GM19193 (cell line): ENCODE data around the gene LNPEP.

Experiments
- POLR2A ChIP-seq: IDR thresholded peaks from 4 replicates; pipeline ENCODE4 v1.6.1; 2011; ENCODE audit not compliant: insufficient read depth, insufficient read length; ENCODE audit errors: extremely low read depth

LNPEP gene

DNA sequence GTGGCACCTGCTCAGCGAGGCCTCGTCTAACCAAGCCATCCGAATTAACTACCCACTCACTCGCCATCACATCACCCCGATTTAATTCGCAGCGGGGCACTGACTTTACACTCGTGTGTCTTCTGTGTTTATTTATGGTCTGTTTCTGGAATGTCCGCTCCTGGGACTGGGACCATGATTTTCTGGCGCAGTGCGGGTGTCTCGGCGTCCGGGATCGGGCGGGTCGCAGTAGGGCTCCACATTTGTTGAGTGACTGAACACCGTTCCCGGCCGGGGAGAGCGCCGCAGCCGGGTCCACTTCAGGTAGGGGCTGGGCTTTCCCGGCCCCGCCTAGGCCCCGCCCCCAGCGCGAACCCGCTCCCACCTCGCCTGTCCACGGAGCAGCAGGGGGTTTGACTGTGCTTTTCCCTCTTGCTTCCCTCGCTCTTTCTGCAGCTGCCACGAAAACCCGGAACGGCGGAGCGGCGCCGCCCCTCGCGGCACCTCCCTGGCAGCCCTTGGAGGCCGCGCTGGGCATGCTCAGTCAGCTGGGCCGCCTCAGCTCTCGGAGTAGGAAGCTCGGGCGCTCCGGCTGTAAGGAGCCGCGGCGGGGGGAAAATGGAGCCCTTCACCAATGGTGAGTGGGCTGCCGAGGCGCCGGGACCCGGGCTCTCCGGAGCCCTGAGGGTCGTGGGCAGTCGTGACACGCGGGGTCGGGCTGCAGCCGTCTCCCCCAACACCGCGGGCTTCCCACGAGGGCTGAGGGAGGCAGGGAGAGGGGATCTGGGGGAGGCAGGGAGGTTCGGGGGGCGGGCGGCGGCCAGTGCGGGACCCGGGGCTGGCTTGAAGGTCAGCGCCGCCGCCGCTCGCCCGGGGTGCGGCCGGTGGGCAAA is at the start of gene LNPEP:
Gene LNPEP (plus strand): TSS at position 522 of the 872 bp plus-strand sequence. CDS start 76 bp downstream, at position 598.
- TF ChIP-seq POLR2A, result peak; percentile 78

DNA sequence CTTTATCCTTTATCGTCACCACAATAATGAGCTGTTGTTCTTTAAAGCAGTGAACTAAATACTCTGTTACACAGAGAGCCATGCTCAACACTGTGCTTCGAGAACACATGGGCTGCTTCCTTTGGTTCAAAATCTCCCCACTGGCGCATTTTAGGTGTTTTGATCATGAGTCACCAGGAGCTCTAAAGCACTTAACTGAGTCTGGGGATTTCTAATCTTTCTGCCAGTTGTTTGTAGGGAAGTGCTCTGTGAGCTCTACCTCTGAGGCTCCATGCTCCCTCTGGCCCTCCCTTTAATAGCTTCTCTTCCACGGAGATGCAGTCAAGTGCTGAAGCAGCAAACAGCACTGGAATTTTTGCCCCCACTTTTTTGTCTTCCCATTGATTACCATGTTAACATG is 42.5 kb upstream of the LNPEP start:
- no peak for TF ChIP-seq POLR2A

DNA sequence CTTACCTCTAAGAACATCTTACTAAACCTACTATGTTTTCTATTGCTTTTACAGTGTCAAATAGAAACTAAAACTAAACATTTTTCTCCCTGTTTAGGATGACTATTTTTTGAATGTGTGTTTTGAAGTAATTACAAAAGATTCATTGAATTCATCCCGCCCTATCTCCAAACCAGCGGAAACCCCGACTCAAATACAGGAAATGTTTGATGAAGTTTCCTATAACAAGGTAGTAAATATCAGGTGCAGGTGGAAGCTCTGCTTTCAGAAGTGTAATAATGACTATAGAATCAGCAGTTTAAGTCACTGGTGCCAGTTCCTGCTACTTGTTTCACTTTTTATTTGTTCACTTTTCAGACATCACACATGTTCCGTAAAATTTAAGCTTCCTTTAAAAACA is 39.6 kb upstream of the LNPEP start:
- TF ChIP-seq POLR2A, result no peak

DNA sequence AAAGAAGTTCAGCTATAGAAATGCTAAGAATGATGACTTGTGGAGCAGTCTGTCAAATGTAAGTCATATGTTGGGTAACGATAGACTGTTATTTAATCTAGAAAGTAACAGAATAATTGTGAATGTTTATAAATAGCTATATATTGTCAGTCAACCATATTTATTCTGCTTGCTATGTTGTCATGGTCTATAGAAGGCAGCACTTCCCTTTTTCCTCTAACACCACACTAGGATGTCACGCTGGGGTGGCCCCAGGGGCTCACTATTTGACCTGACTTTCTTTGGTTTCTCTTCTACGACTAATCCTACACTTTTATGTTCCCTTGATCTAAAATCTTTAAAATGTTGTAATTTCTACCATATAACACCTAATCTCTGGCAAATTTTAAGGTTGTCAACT is 39.1 kb upstream of the LNPEP start:
- no peak for TF ChIP-seq POLR2A

DNA sequence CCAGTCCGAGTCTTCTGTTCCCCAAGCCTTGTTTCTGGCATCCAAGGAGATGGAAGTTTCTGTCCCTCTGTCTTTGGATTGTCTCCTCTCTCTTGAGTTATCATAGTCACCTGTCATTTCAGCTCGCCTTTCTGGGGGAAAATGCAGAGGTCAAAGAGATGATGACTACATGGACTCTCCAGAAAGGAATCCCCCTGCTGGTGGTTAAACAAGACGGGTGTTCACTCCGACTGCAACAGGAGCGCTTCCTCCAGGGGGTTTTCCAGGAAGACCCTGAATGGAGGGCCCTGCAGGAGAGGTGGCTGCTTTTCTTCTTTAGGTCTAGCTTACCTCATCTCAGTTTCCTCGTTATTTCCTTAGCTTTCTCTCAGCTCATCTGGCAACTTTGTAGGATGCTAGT is 34.5 kb upstream of the LNPEP start:
- no peak for TF ChIP-seq POLR2A

- TF ChIP-seq POLR2A, result no peak
Observed at GRCh38 chr5:96901841-96902240, 34.0 kb upstream of the LNPEP start.

- no peak for TF ChIP-seq POLR2A
Observed at GRCh38 chr5:96902876-96903275, 33.0 kb upstream of the LNPEP start.

DNA sequence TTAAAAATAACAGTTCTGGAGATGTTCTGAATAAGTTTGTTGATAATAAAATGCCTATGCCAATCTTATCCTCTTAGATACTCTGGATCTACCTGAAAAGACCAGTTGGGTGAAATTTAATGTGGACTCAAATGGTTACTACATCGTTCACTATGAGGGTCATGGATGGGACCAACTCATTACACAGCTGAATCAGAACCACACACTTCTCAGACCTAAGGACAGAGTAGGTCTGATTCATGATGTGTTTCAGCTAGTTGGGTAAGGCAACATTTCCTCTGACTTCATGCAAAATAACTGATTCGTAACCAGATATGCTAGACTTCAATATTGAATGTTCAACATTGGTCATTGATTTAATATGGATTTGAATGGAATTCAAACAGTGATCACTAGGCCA is 32.6 kb upstream of the LNPEP start:
- TF ChIP-seq POLR2A, result no peak

- no peak for TF ChIP-seq POLR2A
Observed at GRCh38 chr5:96904054-96904931, 31.6 kb upstream of the LNPEP start.

GRCh38 chr5:96905864-96906263 is 30.0 kb upstream of the LNPEP start:
- TF ChIP-seq POLR2A, result no peak

- TF ChIP-seq POLR2A, result no peak
Observed at GRCh38 chr5:96909003-96909402, 26.9 kb upstream of the LNPEP start.

GRCh38 chr5:96909435-96909834 is 26.4 kb upstream of the LNPEP start:
- TF ChIP-seq POLR2A, result no peak

GRCh38 chr5:96911139-96911538 is 24.7 kb upstream of the LNPEP start:
- no peak for TF ChIP-seq POLR2A

GRCh38 chr5:96913233-96913632 is 22.6 kb upstream of the LNPEP start:
- no peak for TF ChIP-seq POLR2A

GRCh38 chr5:96919754-96920197 is 16.1 kb upstream of the LNPEP start:
- no peak for TF ChIP-seq POLR2A
